Adipose tissue (tissue), 3 donors: Measurements from ENCODE around the gene DTHD1. TPM values are rescaled to one million over a fixed set of nuclear protein-coding genes. Genes with fewer than 3 reads are reported as not detected.

Experiments
- H3K27ac ChIP-seq: one replicate; pipeline ENCODE4 v1.5.1; 2013; ENCODE audit warnings: low read depth, low read length
- WGBS, 3 donors: extraction: QIAGEN DNeasy Blood & Tissue Kit; methylation state at CpG; one replicate each; pipeline ENCODE4 v1.1.7; 2013; 5-methylcytosine and 5-hydroxymethylcytosine counted together
- polyA plus RNA-seq, 3 donors: library from polyadenylated mRNA; stranded (reverse); fragments of 200-250 nt; gene quantifications; one replicate each; pipeline ENCODE4 v1.2.3, GENCODE V29; 2013
- donor health status: healthy with polysubstance abuse.
- donor health status: Bipolar disorder and iron deficiency.
- donor health status: healthy.

Gene DTHD1
- polyA plus RNA-seq, 3 donors = 0.15 TPM; not detected in 2

- no peak overlapping the region for H3K27ac ChIP-seq
- 73 to 77% (median 74%) methylated on average over 9 of the region's 9 CpGs for WGBS, 3 donors
Observed at GRCh38 chr4:36328130-36328529, 46.7 kb downstream of the DTHD1 start.

GRCh38 chr4:36329228-36329627 lies 47.8 kb downstream of the DTHD1 start:
- no peak overlapping the region for H3K27ac ChIP-seq
- 81 to 91% (median 86%) methylated on average over 2 of the region's 2 CpGs for WGBS, 3 donors

- no peak overlapping the region for H3K27ac ChIP-seq
- WGBS, 3 donors = 84 to 93% (median 89%) methylated on average over 1 of the region's 1 CpG
Observed at GRCh38 chr4:36330796-36331195, 49.4 kb downstream of the DTHD1 start.

GRCh38 chr4:36332023-36332781 lies 50.8 kb downstream of the DTHD1 start:
- 85 to 92% (median 91%) methylated on average over 7 of the region's 7 CpGs for WGBS, 3 donors
- no peak overlapping the region for H3K27ac ChIP-seq

- H3K27ac ChIP-seq = no peak overlapping the region
Observed at GRCh38 chr4:36332782-36333131, 51.3 kb downstream of the DTHD1 start.

- H3K27ac ChIP-seq = no peak overlapping the region
- 75 to 88% (median 80%) methylated on average over 6 of the region's 6 CpGs for WGBS, 3 donors
Observed at GRCh38 chr4:36333303-36333877, 52.0 kb downstream of the DTHD1 start.

- H3K27ac ChIP-seq = no peak overlapping the region
- WGBS, 3 donors = 12 to 19% (median 15%) methylated on average over 1 of the region's 1 CpG
Observed at GRCh38 chr4:36337665-36338185, 56.3 kb downstream of the DTHD1 start.

GRCh38 chr4:36338973-36339372 lies 57.6 kb downstream of the DTHD1 start:
- no peak overlapping the region for H3K27ac ChIP-seq
- WGBS, 3 donors = 61 to 91% (median 86%) methylated on average over 3 of the region's 3 CpGs

- WGBS, 3 donors = 91 to 94% (median 92%) methylated on average over 6 of the region's 6 CpGs
Observed at GRCh38 chr4:36341936-36342335, 60.5 kb downstream of the DTHD1 start.

GRCh38 chr4:36343501-36344175 lies 62.2 kb downstream of the DTHD1 start:
- H3K27ac ChIP-seq = no peak overlapping the region
- 91 to 93% (median 92%) methylated on average over 12 of the region's 12 CpGs for WGBS, 3 donors

More at GRCh38 chr4:36341936-36342335, 60.5 kb downstream of the DTHD1 start:
- no peak overlapping the region for H3K27ac ChIP-seq

- no peak overlapping the region for H3K27ac ChIP-seq
Observed at GRCh38 chr4:36348403-36348938, 67.1 kb downstream of the DTHD1 start.

GRCh38 chr4:36349938-36350549 lies 68.6 kb downstream of the DTHD1 start:
- WGBS, 3 donors = 50 to 69% (median 69%) methylated on average over 4 of the region's 4 CpGs
- H3K27ac ChIP-seq = no peak overlapping the region

More at GRCh38 chr4:36348403-36348938, 67.1 kb downstream of the DTHD1 start:
- WGBS, 3 donors = 38 to 58% (median 51%) methylated on average over 4 of the region's 4 CpGs

GRCh38 chr4:36351082-36351666 lies 69.8 kb downstream of the DTHD1 start:
- WGBS, 3 donors = 7 to 15% (median 13%) methylated on average over 2 of the region's 2 CpGs

GRCh38 chr4:36353998-36354397 lies 72.6 kb downstream of the DTHD1 start:
- 30 to 60% (median 58%) methylated on average over 2 of the region's 2 CpGs for WGBS, 3 donors
- H3K27ac ChIP-seq = no peak overlapping the region

More at GRCh38 chr4:36351082-36351666, 69.8 kb downstream of the DTHD1 start:
- no peak overlapping the region for H3K27ac ChIP-seq

GRCh38 chr4:36358173-36358572 lies 76.8 kb downstream of the DTHD1 start:
- H3K27ac ChIP-seq = no peak overlapping the region
- WGBS, 3 donors = 45 to 60% (median 56%) methylated on average over 4 of the region's 4 CpGs

GRCh38 chr4:36360755-36361154 lies 79.3 kb downstream of the DTHD1 start:
- no peak overlapping the region for H3K27ac ChIP-seq

- whole genome bisulfite sequencing, 3 donors = 73 to 78% (median 74%) methylated on average over 2 of the region's 2 CpGs
- H3K27ac ChIP-seq = no peak overlapping the region
Observed at GRCh38 chr4:36363024-36363423, 81.6 kb downstream of the DTHD1 start.

- no peak overlapping the region for H3K27ac ChIP-seq
- 92 to 95% (median 94%) methylated on average over 35 to 40 of the region's 40 CpGs for WGBS, 3 donors
Observed at GRCh38 chr4:36374836-36375511, 93.6 kb downstream of the DTHD1 start.
